ENCODE results near the gene GPR132.
A peak's percentile ranks its signal among the peaks of the same experiment; 100 is the strongest.
"Not testable (repeated sequence)": the region's sequence is repeated elsewhere in the genome, so short reads cannot be mapped to it uniquely, and the experiment has no call there.

GPR132 gene

DNA sequence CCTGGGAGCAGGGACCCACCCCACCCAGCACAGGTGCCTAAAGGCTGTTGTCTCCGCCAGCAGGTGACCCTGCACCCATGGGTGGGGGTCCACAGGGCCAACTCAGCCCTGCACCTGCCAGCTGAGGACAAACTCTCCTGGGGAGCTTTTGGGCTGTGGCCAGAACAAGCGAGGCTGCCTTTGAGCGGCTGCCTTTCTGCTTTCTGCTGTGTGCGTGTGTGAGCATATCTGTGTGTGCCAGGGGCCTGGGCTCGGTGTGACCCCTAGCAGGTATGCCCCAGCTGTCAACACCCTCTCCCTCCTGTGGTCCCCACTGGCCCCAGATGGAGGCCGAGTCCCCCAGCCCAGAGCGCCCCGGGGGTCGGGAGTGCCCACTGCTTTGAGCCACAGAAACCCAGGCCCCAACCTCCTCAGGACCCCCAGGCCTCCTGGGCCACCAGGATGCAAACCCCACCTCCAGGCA is 25.9 kb upstream of the GPR132 start:
- DNase-seq (ENCODE audit: low read depth in 2 of 2) = no peak

DNA sequence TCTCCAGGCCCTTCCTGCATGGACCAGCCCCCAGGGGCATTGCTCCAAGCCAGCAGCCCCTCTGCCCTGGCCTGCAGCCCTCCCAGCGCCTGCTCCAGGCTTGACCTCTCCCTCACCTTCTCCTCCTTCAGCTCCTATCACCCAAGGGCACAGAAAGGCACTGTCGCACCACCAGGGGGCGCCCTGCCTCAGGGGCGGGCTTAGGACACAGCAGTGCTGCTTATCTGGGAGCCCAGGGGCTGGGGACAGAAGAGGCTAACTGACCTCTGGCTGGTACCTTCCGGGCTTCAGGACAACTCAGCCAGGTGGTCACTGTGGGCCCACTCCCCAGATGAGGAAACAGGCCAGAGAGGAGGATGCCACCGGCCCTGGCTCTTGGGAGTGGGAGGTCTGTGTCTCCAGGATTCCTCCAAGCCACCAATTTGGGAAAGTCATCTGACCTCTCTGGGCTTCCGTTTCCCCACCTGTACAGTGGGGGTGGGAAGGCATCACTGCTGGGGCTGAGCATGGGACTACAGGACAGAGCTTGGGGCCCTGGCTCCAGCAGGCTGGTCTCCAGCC is 25.3 kb upstream of the GPR132 start:
- peak; percentile 62 to 73 for DNase-seq (ENCODE audit: low read depth in 2 of 2)

DNA sequence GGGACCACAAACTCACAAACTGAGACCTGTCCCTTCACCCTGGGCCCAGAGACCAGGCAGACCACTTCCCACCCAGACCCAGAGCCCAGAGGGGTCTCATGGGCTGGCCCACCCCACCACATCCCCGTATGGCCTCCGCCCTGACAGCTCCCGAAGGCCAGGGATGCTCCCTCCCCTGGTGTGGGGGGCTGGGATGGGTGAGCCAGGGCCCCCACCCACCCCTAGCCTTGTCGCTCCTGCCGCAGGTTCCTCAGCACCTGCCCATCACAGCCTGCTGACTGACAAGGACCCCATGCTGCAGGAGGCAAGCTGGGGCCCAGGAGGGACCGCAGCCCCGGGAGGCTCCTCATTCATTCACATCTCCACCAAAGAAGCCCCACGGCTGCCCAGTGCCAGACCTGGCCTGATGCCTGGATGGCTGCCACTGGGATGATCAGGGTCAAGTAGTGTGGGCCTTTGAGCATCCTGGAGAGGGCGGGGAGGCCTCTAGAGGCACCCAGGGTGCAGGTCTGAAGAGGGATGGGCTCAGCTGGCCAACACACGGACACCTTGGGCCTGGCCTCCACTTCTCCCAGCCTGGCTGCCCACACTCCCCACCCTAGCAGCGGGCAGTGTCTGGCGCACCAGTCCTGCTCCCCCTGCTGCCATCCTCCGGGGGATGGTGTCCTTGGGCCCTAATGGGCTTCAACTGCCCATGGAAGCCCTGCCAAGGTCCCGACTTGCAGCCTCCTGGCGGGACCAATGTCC is 24.7 kb upstream of the GPR132 start:
- no peak for DNase-seq (ENCODE audit: low read depth in 2 of 2)

DNA sequence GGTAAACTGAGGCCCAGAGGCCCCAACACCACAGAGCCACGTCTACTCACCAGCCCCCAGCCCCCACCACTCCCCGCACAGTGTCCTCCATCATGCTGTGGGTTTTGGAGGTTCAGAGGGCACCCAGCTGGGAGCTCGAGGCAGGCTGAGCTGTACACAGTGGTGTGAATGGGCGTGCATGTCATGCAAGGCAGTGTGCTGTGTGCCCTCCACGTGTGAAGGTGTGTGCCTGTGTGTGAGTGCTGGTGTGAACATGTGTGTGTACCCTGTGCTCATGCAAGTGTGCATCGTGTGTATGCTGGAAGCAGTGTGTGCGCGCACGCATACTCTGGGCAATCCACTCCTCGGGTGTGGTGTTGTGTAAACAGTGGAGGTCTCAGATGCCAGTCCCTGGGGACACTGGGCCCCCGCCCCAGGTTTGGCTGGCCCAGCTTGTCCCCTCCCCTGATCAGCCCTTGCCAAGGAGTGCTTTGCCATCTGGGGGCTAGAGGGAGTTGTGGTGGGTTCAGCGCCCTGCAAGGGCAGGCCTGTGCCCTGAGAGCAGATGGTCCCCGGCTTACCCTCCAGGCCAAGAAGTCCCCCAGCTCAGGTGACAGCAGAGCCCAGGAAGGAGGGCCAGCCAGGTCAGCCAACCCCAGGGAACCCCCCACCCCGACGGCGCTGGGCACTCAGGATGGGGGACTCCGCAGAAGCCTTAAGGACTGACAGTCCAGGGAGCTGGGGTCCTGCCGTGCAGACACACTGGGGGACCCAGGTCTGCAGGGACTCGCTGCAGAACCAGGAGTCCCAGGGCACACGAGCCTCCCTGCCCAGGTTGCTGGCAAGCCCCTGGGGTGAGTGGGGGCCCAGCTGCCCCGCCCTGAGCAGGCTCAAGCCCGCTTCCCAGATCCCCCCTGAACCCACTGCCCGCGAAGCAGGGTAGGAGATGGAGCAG is 23.8 kb upstream of the GPR132 start:
- no peak for DNase-seq (ENCODE audit: low read depth in 2 of 2)

DNA sequence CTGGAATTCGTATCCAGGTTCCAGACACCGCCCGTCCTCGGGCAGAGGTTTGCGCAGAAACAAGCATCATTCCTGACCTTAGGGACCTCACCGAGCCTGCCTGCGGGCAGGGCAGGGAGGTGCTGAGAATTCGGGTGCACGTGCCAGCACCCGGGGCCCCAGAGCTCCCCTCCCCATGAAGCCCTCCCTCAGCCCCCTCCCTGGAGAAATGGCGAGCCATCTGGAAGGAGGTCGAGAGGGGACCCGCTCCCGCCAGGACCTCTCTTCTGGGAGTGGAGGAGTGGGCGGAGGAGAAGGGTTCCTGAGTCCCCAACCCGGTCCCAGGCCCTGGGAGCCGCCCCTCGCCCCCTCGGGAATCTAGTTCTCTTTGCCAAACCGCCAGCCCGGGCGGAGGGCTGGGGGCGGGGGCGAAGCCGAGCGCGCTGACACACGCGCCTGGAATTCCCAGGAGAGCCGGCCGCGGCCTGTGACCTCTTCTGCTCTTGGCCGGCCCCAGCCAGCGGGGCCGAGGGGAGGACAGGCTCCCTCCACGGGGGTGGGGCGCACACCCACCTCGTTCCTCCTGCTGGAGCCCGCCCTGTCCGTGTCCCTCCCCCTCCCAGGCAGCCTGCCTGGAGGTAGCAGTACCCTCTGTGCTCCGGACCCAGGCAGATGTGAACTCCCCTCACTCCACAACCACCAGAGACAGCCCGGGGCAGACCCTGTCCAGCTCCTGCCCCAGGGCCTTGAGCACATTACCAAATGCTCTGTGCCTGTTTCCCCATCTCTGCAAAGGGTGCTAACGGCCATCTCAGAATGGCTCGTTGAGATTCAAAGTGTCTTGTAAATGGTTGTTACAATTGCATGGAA is 23.0 kb upstream of the GPR132 start:
- no peak for DNase-seq (ENCODE audit: low read depth in 2 of 2)

DNA sequence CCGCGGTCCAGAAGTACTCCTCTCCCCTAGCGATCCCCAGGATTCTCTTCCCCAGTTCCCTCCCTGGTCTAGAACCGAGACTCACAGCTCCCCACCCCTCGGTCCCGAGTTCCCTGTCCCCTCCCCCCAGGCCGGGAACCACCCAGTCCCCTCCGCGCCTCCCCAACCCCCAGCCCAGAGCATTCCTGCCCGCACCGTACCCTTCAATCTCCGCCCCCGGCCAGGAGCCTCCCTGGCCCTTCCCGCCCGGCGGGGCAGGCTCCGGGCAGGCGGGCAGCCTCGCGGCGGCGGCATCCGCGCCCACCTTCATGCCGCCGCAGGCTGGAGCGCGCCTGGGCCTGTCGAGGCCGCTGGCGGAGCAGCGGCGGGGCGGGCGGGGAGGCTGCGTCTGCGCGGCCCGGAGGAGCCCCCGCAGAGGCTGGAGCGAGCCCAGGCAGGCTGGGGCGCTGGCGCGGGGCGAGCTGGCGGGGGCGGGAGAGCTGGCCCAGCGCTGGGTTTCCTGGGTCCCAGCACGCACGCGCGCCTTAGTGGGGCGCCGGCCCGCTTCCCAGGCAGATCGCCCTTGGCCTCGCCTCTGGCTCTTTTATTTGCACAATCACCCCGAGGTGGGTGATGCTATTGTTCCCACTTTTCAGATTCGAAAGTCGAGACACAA is 22.2 kb upstream of the GPR132 start:
- DNase-seq (ENCODE audit: low read depth in 2 of 2) = no peak

DNA sequence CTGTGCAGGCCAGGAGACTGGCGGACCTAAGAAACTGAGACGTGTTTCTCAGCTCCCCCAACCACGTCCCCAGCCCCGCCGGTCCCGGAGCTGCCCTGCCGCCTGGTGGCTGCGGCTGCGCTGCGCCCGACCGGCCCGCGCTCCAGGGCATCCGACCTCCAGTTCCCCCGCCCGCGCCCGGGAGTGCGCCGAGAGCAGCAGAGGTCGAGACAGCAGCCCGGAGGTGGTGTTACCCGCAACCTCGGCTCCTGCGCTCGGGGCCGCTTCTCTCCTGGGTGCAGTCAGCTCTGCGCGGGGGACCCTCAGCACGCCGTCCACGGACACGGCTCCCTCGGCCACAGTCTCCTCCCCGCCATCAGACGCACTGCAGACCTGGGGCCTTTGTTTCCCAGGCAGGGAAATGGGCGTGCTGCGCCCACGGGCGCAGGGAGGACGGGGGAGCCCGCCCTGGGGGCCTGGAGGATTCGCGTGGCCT is 21.6 kb upstream of the GPR132 start:
- peak; percentile 66 to 71 for DNase-seq (ENCODE audit: low read depth in 2 of 2)

DNA sequence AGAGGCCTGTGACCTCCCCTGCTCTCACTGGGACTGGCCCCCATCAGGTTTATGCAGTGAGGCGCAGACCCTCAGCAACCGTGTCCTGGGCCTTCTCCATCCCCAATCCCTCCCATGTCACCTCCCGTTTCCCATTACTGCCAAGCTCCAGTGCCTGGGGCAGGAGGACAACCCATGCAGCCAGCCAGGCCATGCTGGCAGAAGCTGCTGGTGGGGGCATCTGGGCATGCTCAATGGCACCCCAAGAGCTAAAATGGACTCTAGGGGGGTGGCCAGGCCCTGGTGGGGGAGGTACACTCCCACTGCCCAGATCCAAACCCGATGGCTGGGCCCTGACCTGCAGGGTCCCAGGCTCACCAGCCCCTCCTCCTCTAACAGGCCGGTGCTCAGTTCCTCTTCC is 20.5 kb upstream of the GPR132 start:
- no peak for DNase-seq (ENCODE audit: low read depth in 2 of 2)

DNA sequence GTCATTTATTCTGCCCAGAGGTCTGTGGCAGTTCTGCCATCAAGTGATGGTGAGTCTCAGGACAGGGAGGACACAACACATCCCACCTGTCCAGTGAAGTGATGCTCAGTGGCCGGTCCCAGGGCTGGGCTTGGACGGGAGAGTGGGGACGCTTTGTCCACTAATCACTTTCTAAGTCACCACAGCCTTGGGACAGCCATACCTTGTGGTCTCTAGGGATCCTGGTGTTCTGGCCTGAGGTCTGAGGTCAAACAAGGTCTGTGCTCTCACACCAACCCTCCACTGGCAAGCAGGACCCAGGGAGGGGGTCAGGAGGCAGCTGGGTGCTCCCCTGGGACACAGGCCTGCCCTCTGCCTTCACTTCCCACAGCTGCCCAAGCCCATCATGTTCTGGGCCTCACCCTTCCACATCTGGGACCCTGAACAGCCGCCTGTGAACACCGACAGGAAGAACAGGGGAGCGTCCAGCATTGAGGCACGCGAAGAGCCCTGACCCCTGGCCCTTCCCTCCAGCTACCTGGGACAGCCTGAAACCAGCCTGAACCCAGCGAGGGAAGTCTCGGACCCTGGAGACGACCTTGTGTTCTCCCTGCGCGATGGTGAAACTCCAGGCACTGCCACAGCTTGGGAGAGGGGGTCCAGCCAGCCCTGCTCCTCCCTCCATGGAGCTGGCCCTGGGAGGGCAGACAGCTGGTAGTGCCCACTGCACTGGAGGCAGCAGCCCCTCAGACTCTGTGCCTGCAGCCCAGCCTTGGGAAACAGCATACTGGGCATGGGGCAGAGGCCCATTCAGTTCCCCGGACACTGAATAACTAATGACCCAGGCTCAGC is 19.7 kb upstream of the GPR132 start:
- DNase-seq (ENCODE audit: low read depth in 2 of 2) = no peak

DNA sequence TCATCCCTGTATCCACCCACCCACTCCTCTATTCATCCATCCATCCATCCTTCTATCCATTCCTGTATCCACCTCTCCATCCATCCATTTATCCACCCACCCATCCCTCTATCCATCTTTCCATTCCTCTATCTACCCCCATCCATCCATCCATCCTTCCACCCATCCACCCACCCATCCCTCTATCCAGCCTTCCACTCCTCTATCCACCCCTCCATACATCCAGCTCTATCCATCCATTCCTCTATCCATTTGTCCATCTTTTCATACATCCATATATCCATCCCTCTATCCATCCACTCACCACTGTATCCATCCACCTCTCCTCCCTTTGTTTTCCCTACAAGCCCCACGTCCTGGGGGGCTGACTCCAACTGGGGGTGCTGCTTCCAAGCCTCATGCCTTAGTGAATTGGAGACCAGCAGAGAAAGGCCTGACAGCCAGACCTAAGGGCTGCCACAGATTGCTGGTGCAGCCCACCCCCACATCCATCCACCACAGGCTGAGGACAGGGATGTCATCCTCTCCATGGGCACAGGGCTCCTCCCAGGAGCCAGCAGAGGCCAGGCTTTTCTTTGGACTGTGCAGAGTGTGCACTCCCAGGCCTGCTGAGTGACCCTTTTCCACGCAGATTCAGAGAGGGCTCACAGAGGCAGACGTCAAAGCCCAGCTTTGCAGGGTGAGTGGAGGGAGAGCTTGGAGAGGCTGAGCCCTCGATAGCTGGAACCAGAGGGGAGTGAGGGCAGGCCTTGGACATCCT is 18.9 kb upstream of the GPR132 start:
- DNase-seq (ENCODE audit: low read depth in 2 of 2) = no peak

DNA sequence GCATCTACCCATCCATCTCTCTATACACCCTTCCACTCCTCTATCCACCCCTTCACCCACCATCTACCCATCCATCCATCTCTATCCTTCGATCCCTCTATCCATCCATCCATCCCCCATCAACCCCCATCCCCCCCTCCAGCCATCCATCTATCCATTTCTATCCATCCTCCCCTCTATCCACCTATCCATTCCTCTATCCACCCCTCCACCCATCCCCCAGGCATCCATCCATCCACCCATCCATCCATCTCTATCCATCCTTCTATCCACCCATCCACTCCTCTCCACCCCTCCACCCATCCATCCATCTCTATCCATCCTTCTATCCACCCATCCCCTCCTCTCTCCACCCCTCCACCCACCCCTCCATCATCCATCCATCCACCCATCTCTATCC is 17.5 kb upstream of the GPR132 start:
- DNase-seq (ENCODE audit: low read depth in 2 of 2) = no peak

DNA sequence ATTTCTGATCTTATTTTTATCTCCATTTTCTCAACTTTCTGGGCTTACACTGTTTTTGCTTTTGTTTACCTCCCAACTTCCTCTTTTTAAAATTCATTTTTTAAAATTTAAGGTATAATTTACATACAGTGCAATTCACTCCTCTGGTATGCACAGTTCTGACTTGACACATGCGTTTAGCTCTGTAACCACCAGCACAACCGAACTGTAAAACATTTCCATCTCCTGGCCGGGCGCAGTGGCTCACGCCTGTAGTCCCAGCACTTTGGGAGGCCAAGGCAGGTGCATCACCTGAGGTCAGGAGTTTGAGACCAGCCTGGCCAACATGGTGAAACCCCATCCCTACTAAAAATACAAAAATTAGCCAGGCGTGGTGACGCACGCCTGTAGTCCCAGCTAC is 16.2 kb upstream of the GPR132 start:
- DNase-seq (ENCODE audit: low read depth in 2 of 2) = not testable (repeated sequence)

DNA sequence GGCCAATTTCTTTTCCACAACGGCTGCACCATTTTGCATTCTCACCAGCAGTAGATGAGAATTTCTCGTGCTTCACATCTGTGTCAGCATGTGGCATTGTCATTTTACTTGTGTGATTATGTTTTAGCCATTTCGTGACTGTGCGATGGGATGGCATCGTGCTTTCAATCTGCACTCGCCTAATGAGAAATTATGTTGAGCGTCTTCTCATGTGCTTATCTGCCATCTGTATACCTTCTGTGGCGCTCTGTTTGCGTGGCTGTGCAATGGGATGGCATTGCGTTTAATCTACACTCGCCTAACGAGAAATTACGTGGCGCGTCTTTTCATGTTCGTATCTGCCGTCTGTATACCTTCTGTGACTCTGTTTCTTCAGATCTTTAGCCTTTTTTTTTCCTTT is 14.9 kb upstream of the GPR132 start:
- no peak for DNase-seq (ENCODE audit: low read depth in 2 of 2)

DNA sequence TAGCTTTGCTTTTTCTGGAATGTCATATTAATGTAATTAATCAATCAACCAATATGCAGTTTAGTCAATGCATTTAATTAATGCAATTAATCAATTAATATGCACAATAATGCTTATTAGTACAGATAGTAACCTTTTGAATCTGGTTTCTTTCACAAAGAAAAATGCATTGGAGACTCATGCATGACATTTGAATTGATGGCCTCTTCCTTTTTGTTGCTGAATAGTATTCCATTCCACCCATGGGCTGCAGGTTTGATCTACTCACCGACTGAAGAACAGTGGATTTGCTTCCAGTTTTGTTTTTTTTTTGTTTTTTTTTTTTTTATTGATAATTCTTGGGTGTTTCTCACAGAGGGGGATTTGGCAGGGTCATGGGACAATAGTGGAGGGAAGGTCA is 13.1 kb upstream of the GPR132 start:
- DNase-seq (ENCODE audit: low read depth in 2 of 2) = no peak

DNA sequence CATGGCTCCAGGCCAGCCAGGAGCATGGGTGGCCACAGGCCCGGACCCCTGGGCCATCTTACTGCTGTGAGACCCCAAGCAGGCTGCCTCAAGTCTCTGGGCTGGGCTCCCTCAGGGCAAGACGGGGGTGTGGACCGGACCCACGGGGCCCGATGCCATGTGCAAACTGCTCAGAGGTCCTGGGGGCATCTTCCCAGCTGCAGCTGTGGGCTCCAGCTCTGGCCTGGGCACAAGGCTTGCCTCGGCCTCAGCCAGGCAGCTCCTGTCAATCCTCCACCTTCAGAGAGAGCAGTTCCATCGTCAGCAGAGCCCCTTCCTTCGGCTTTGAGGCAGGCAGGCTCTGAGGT is 12.4 kb upstream of the GPR132 start:
- DNase-seq (ENCODE audit: low read depth in 2 of 2) = no peak

DNA sequence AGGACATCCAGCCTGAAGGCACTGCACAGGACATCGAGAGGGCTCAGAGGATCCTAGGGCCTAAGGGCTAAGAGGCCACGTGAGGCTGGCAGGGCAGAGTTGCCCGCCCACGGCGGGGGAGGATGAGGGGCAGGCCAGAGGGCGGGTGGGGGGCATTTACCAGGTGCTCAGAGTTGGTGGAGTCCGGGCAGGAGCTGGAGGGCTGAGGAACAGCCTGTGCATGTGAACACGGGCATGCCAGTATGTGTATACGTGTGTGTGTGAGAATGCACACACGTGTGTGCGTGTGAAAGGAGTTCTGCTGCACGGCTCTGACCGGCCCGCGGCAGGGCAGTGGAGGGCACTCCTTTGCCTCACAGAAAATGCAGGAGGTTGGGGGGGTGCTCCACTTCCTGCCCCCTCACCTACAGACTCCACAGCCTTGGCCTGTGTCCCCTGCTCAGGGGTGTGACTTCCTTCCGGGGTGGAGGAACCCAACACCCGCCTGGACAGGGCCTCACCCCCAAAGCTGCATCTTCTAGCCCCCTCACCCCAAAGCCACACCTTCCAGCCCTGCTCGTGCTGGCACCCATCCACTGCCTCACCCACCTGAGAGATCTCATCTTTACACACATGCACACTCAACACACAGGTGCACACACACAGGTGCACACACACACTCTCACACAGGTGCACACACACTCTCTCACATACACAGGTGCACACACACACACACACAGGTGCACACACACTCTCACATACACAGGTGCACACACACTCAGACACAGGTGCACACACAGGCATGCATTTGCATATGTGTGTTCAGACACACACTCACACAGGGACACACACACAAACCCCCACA is 11.8 kb upstream of the GPR132 start:
- no peak for DNase-seq (ENCODE audit: low read depth in 2 of 2)

DNA sequence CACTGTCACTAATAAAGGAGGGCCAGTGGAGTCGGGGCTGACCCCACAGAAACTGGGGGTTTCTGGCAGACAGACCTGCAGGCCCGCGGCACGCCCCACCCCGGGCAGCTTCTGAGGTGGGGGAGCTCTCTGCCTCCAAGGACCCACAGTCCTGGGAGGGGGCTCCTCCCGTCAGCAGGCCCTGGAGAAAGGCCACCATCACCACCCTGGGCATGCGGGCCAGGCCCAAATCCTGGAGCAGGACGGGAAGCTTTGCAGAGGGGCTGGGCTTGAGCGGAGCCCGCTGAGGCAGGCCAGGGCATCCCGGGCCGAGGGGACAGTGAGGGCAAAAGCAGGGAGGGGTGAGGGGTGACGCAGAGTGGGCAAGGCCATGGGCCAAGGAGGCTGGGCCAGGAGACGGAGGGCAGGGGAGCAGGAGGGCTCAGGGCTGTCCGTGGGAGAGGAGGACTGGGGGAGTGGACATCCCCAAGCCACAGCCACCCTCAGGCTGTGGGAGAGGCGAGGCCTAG is 11.1 kb upstream of the GPR132 start:
- DNase-seq (ENCODE audit: low read depth in 2 of 2) = no peak
